GM12873 (cell line): Measurements from ENCODE around the gene RPTOR.

ENCODE experiments used
- CTCF ChIP-seq: IDR thresholded peaks from 2 replicates; pipeline ENCODE4 v1.5.1; 2012; ENCODE audit warnings: low read depth, mild to moderate bottlenecking, moderate library complexity, low read length, control low read depth; ENCODE audit not compliant: insufficient read depth; ENCODE audit errors: missing control alignments

Gene RPTOR

GRCh38 chr17:80760511-80760911 lies 215.9 kb downstream of the RPTOR start:
- TF ChIP-seq CTCF: no peak

DNA sequence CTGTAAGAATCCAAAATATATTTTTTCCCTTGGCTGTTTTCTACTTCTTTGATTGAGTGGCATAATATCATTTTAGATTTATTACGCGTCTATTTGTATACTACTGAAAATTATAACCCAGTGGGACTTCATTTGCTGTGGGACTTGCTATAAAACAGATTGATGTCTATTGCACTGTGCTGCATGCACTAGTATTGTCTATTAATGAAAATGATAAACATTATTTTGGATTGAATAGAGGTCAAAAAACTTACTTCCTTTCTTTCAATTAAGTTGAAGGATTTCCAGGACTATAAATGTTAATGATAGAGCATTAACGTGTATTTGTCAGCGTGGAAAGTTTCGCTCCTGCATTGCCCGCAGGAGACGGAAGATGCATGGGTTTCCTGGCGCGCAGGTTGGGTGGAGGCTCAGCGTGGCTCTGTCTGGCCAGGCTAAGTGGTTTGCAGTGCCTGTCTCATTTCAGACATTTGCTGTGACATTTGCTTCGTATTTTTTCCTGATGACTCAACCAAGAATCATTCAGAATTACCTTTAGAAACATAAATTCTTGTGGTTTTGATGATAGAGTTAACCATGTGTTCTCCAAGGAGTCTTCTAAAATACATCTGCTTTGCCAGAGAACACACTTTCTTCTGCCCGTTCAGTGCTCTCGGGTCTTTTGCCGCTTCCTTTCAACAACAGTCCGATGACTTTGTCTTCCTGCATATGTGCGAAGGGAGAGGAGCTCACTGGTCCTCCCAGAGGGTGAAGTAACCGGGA lies 216.7 kb downstream of the RPTOR start:
- no peak for TF ChIP-seq CTCF

GRCh38 chr17:80762076-80762475 lies 217.4 kb downstream of the RPTOR start:
- TF ChIP-seq CTCF: no peak

DNA sequence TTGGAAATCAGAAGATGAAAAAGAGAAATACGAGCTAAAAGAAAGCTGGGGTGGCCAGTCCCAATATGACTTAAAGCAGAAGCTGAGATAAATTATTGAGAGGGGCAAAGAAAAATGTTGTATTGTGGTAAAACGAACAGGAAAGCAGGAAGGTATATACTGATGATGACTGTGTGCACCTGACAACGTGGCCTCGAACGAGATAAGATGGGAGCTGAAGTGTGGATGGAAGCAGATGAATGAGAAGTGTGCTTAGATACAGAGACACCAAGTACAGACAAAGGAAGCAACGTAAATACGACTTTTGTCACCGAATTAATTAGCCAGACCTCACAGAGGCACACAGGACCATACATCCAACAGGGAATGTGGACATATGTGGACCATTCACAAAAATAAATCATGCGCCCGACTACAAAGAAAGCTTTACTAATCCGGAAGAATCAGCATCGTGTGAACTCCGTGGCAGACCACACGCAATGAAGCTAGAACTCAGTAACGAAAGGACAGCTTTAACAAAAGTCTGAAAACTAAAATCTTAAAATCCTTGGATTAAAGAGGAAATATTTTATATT lies 218.7 kb downstream of the RPTOR start:
- TF ChIP-seq CTCF: no peak

DNA sequence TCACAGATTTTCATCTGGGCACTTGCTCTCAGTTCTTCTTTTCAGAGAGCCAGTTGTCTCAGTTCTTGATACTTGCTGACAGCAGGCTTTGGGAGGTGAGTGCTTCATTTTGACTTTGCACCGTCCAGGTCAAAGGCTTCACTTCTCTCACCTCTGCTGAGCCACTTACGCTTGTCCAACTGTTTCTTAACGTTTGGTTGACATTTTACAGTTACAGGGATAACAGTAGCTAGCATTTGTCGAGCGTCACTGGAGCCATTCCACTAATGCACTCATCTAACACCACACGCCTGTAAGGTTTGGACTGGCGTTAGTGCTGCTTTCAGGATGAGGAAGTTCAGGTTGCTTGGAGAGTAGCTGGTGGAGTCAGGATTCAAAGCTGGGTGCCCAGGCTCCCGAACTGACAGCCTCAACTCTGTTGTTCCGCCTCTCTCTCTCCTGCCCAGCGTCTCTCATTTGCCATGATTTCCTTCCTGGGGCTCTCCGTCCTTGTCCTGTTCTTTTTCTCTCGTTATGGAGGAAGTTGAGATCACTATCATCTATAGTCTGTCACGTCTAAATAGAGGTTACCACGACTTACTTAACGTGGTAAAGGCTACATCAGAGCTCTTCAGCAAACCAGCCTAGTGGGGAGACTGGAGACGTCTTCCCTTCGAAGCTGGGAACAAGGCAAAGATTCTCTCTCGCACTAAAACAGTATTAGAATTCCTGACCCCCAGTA lies 220.8 kb downstream of the RPTOR start:
- no peak for TF ChIP-seq CTCF

DNA sequence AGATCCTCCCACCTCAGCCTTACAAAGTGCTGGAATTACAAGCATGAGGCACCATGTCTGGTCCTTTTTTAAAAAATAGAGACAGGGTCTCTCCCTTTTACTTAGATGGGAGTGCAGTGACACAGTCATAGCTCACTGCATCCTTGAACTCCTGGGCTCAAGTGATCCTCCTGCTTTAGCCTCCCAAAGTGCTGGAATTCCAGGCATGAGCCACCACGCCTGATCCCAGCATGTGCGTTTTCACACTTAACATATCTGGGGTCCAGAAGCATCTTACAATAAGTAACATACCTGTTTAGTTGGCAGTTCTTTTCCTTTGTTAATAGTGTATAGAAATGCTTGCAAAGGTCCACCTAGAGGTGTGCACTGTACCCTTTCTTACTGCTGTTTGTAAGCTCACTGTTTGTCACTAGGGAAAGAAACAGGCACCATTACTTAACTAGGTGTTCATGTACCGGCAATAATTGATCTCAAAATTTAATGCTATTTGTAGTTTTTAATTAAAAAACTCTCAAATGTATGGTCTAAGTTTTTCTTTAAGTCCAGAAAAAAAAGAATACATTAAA lies 221.7 kb downstream of the RPTOR start:
- TF ChIP-seq CTCF: no peak

GRCh38 chr17:80768389-80768788 lies 223.8 kb downstream of the RPTOR start:
- no peak for TF ChIP-seq CTCF
